HEK293 (cell line): ENCODE data around the gene SNX7.

Experiments
- CTCF ChIA-PET: fragments of 350-600 bp; formaldehyde crosslinking; extraction: SDS; loops from one replicate; lab custom pipeline; 2021; ENCODE audit warnings: antibody characterized with exemption; lab: Yijun Ruan, JAX
- POLR2A ChIA-PET: fragments of 300-600 bp; formaldehyde crosslinking; extraction: SDS; loops from one replicate; lab custom pipeline; 2020; ENCODE audit warnings: antibody characterized with exemption, inconsistent platforms; lab: Yijun Ruan, JAX
- H3K27ac ChIP-seq: fragments of 200-500 bp; sonication (Bioruptor generic); 2 replicates; pipeline ENCODE4 v1.5.1; 2014; ENCODE audit warnings: low read depth, low read length, control low read depth, inconsistent platforms; ENCODE audit errors: extremely low read depth
- H3K36me3 ChIP-seq, 2 experiments: fragments of 200-500 bp in 1 of 2; sonication (Bioruptor generic) in 1 of 2; 1 replicate in 1 of 2; 2 replicates in 1 of 2; pipeline ENCODE4 v1.5.1; 2014 to 2017; ENCODE audit warnings: inconsistent platforms in 2 of 2, low read length in 2 of 2; ENCODE audit not compliant: control insufficient read depth in 2 of 2, insufficient read depth in 1 of 2
- H3K4me1 ChIP-seq: fragments of 200-500 bp; sonication (Bioruptor generic); 2 replicates; pipeline ENCODE4 v1.5.1; 2014; ENCODE audit warnings: mild to moderate bottlenecking, low read length, inconsistent platforms; ENCODE audit not compliant: control insufficient read depth, insufficient read depth
- H3K4me3 ChIP-seq: 2 replicates; pipeline ENCODE4 v1.5.1; 2011; ENCODE audit warnings: low read depth, mild to moderate bottlenecking, control low read depth, low read length, moderate library complexity
- H3K9me3 ChIP-seq: fragments of 200-500 bp; sonication (Bioruptor generic); 2 replicates; pipeline ENCODE4 v1.5.1; 2014; ENCODE audit warnings: low read depth, low read length, inconsistent platforms; ENCODE audit not compliant: control insufficient read depth, insufficient read depth
- BCL11B ChIP-seq: fragments of 450-650 bp; formaldehyde crosslinking; IDR thresholded peaks from 2 replicates; pipeline ENCODE4 v1.5.1; 2016; ENCODE audit warnings: low read depth, missing biosample characterization, missing genetic modification characterization
- GLI4 ChIP-seq: fragments of 450-650 bp; formaldehyde crosslinking; IDR thresholded peaks from 2 replicates; pipeline ENCODE4 v1.5.1; 2016; ENCODE audit warnings: missing biosample characterization, missing genetic modification characterization
- HOXD13 ChIP-seq: sonication (generic); formaldehyde crosslinking; IDR thresholded peaks from 2 replicates; pipeline ENCODE4 v1.8.0; 2022; ENCODE audit warnings: missing genetic modification reagents, borderline replicate concordance
- REPIN1 ChIP-seq: fragments of 450-650 bp; formaldehyde crosslinking; IDR thresholded peaks from 2 replicates; pipeline ENCODE4 v1.5.1; 2017; ENCODE audit warnings: missing biosample characterization, missing genetic modification characterization, low read depth
- SP3 ChIP-seq: fragments of 450-650 bp; formaldehyde crosslinking; IDR thresholded peaks from 2 replicates; pipeline ENCODE4 v1.5.1; 2016; ENCODE audit warnings: missing biosample characterization, missing genetic modification characterization
- ZBTB7A ChIP-seq: fragments of 450-650 bp; formaldehyde crosslinking; IDR thresholded peaks from 2 replicates; pipeline ENCODE4 v1.5.1; 2016; ENCODE audit warnings: low read depth, missing biosample characterization, missing genetic modification characterization
- ZEB2 ChIP-seq: fragments of 450-650 bp; formaldehyde crosslinking; IDR thresholded peaks from 2 replicates; pipeline ENCODE4 v1.5.1; 2016; ENCODE audit warnings: missing biosample characterization, missing genetic modification characterization
- ZFP3 ChIP-seq: fragments of 450-650 bp; formaldehyde crosslinking; IDR thresholded peaks from 2 replicates; pipeline ENCODE4 v1.5.1; 2016; ENCODE audit warnings: low read depth, missing biosample characterization, missing genetic modification characterization
- ZIC2 ChIP-seq: fragments of 450-650 bp; formaldehyde crosslinking; IDR thresholded peaks from 2 replicates; pipeline ENCODE4 v1.5.1; 2016; ENCODE audit warnings: missing biosample characterization, missing genetic modification characterization
- ZNF473 ChIP-seq: fragments of 450-650 bp; formaldehyde crosslinking; IDR thresholded peaks from 2 replicates; pipeline ENCODE4 v1.5.1; 2017; ENCODE audit warnings: missing biosample characterization, missing genetic modification characterization
- ZNF48 ChIP-seq: fragments of 450-650 bp; formaldehyde crosslinking; IDR thresholded peaks from 2 replicates; pipeline ENCODE4 v1.5.1; 2016; ENCODE audit warnings: missing biosample characterization, missing genetic modification characterization
- ZNF544 ChIP-seq: fragments of 450-650 bp; formaldehyde crosslinking; IDR thresholded peaks from 2 replicates; pipeline ENCODE4 v1.5.0; 2017; ENCODE audit warnings: missing biosample characterization, missing genetic modification characterization
- ZNF610 ChIP-seq: fragments of 450-650 bp; formaldehyde crosslinking; IDR thresholded peaks from 2 replicates; pipeline ENCODE4 v1.5.1; 2016; ENCODE audit warnings: missing biosample characterization, missing genetic modification characterization, borderline replicate concordance
- ZNF785 ChIP-seq: fragments of 450-650 bp; formaldehyde crosslinking; IDR thresholded peaks from 2 replicates; pipeline ENCODE4 v1.5.1; 2016; ENCODE audit warnings: missing biosample characterization, missing genetic modification characterization
- ZNF792 ChIP-seq: fragments of 450-650 bp; formaldehyde crosslinking; IDR thresholded peaks from 2 replicates; pipeline ENCODE4 v1.5.1; 2016; ENCODE audit warnings: missing biosample characterization, missing genetic modification characterization
- TF ChIP-seq, protein P1 (sequence below): fragments of 450-650 bp; formaldehyde crosslinking; IDR thresholded peaks from 2 replicates; pipeline ENCODE4 v1.5.1; 2017; ENCODE audit warnings: missing biosample characterization, missing genetic modification characterization
- TF ChIP-seq, protein P2 (sequence below): fragments of 450-650 bp; formaldehyde crosslinking; conservative IDR thresholded peaks from 2 replicates; pipeline ENCODE4 v1.5.1; 2016; ENCODE audit warnings: low read depth, missing biosample characterization, missing genetic modification characterization
- TF ChIP-seq, protein P3 (sequence below): fragments of 450-650 bp; formaldehyde crosslinking; IDR thresholded peaks from 2 replicates; pipeline ENCODE4 v1.5.1; 2016; ENCODE audit warnings: missing biosample characterization, missing genetic modification characterization
- TF ChIP-seq, protein P4 (sequence below): fragments of 450-650 bp; formaldehyde crosslinking; IDR thresholded peaks from 2 replicates; pipeline ENCODE4; 2016; ENCODE audit warnings: missing biosample characterization, missing genetic modification characterization
- TF ChIP-seq, protein P5 (sequence below): fragments of 450-650 bp; formaldehyde crosslinking; optimal IDR thresholded peaks from 2 replicates; pipeline ENCODE3; 2016; ENCODE audit warnings: missing biosample characterization, mild to moderate bottlenecking, missing genetic modification characterization

The SNX7 gene

DNA sequence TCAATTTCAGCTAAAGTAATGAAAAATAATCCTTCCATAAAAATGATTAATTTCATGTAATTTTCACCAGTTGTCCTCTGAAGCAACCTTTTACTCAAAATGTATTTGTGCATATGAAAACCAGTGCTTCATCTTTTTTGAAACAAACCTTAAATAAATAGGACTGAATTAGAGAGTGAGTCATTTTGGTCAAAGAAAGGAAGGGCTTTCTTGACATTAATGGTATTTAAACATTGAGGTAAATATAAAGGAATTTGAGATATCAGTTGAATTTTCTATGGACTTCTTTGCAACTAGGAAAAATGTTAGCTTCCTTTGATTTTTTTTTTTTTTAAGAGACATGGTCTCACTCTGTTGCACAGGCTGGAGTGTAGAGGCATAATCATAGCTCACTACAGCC, 38.7 kb downstream of the SNX7 start:
- Histone ChIP-seq H3K9me3 (no peaks in the 10 kb centered on the region), H3K4me1 (no peaks in the 10 kb centered on the region), H3K36me3 (peaks cover 4 to 7% of the 10 kb centered on the region in 2 experiments; a peak in 2 of 3 replicates)
- POLR2A ChIA-PET = no interaction called here
- TF ChIP-seq GLI4 (tag by site-specific recombination) = no peak
- TF ChIP-seq, protein P1, sequence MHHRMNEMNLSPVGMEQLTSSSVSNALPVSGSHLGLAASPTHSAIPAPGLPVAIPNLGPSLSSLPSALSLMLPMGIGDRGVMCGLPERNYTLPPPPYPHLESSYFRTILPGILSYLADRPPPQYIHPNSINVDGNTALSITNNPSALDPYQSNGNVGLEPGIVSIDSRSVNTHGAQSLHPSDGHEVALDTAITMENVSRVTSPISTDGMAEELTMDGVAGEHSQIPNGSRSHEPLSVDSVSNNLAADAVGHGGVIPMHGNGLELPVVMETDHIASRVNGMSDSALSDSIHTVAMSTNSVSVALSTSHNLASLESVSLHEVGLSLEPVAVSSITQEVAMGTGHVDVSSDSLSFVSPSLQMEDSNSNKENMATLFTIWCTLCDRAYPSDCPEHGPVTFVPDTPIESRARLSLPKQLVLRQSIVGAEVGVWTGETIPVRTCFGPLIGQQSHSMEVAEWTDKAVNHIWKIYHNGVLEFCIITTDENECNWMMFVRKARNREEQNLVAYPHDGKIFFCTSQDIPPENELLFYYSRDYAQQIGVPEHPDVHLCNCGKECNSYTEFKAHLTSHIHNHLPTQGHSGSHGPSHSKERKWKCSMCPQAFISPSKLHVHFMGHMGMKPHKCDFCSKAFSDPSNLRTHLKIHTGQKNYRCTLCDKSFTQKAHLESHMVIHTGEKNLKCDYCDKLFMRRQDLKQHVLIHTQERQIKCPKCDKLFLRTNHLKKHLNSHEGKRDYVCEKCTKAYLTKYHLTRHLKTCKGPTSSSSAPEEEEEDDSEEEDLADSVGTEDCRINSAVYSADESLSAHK (tag by site-specific recombination) = no peak
- TF ChIP-seq ZNF473 (tag by site-specific recombination) = no peak
- no peak for TF ChIP-seq ZNF610 (tag by site-specific recombination)
- no peak for TF ChIP-seq ZNF48 (tag by site-specific recombination)
- TF ChIP-seq ZNF792 (tag by site-specific recombination) = no peak
- TF ChIP-seq, protein P2, sequence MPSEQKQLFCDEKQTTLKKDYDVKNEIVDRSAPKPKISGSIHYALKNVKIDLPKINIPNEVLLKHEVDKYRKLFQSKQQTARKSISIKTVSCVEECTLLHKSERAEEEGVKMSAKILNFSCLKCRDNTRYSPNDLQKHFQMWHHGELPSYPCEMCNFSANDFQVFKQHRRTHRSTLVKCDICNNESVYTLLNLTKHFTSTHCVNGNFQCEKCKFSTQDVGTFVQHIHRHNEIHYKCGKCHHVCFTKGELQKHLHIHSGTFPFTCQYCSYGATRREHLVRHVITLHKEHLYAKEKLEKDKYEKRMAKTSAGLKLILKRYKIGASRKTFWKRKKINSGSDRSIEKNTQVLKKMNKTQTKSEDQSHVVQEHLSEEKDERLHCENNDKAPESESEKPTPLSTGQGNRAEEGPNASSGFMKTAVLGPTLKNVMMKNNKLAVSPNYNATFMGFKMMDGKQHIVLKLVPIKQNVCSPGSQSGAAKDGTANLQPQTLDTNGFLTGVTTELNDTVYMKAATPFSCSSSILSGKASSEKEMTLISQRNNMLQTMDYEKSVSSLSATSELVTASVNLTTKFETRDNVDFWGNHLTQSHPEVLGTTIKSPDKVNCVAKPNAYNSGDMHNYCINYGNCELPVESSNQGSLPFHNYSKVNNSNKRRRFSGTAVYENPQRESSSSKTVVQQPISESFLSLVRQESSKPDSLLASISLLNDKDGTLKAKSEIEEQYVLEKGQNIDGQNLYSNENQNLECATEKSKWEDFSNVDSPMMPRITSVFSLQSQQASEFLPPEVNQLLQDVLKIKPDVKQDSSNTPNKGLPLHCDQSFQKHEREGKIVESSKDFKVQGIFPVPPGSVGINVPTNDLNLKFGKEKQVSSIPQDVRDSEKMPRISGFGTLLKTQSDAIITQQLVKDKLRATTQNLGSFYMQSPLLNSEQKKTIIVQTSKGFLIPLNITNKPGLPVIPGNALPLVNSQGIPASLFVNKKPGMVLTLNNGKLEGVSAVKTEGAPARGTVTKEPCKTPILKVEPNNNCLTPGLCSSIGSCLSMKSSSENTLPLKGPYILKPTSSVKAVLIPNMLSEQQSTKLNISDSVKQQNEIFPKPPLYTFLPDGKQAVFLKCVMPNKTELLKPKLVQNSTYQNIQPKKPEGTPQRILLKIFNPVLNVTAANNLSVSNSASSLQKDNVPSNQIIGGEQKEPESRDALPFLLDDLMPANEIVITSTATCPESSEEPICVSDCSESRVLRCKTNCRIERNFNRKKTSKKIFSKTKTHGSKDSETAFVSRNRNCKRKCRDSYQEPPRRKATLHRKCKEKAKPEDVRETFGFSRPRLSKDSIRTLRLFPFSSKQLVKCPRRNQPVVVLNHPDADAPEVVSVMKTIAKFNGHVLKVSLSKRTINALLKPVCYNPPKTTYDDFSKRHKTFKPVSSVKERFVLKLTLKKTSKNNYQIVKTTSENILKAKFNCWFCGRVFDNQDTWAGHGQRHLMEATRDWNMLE = no peak
- no peak for TF ChIP-seq HOXD13 (CRISPR knock-in tag)
- TF ChIP-seq ZFP3 = no peak
- TF ChIP-seq ZEB2 (tag by site-specific recombination) = no peak
- no peak for TF ChIP-seq ZNF544 (tag by site-specific recombination)
- TF ChIP-seq, protein P3, sequence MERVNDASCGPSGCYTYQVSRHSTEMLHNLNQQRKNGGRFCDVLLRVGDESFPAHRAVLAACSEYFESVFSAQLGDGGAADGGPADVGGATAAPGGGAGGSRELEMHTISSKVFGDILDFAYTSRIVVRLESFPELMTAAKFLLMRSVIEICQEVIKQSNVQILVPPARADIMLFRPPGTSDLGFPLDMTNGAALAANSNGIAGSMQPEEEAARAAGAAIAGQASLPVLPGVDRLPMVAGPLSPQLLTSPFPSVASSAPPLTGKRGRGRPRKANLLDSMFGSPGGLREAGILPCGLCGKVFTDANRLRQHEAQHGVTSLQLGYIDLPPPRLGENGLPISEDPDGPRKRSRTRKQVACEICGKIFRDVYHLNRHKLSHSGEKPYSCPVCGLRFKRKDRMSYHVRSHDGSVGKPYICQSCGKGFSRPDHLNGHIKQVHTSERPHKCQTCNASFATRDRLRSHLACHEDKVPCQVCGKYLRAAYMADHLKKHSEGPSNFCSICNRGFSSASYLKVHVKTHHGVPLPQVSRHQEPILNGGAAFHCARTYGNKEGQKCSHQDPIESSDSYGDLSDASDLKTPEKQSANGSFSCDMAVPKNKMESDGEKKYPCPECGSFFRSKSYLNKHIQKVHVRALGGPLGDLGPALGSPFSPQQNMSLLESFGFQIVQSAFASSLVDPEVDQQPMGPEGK (tag by site-specific recombination) = no peak
- TF ChIP-seq, all 188 proteins: peak for 0
- CTCF ChIA-PET = interaction anchor here (0.6 kb wide), 1 partner anchor 94 kb away, joined by 5 read pairs; no protein-coding TSS in a partner anchor
- Histone ChIP-seq H3K4me3 (no peak overlapping the region), H3K27ac (no peak overlapping the region)

DNA sequence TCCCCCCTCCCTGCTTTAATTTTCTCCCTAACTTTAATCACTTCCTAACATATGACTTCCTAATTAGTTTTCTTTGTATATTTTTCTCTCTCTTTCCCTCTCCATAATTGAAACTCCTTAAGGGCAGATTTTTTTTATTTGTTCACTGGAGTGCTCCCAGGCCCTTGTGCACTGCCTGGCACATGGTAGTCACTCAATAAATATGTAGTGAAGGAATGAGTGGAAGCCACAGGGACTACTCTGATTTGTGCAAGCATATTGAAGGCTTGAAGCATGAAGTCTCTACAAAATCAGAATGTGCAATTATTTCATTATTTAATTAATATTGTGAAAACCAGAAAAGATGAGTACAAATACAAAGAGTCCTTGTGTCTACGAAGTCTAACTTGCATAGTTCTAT, 41.5 kb downstream of the SNX7 start:
- ChIA-PET POLR2A (no interaction called here), CTCF (no interaction called here)
- H3K4me1 ChIP-seq = no peaks in the 10 kb centered on the region
- TF ChIP-seq ZNF48 (tag by site-specific recombination) = no peak
- TF ChIP-seq SP3 (tag by site-specific recombination) = no peak
- TF ChIP-seq BCL11B (tag by site-specific recombination) = no peak
- TF ChIP-seq, protein P4, sequence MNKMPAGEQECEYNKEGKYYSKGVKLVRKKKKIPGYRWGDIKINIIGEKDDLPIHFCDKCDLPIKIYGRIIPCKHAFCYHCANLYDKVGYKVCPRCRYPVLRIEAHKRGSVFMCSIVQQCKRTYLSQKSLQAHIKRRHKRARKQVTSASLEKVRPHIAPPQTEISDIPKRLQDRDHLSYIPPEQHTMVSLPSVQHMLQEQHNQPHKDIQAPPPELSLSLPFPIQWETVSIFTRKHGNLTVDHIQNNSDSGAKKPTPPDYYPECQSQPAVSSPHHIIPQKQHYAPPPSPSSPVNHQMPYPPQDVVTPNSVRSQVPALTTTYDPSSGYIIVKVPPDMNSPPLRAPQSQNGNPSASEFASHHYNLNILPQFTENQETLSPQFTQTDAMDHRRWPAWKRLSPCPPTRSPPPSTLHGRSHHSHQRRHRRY (tag by site-specific recombination) = no peak
- no peak for TF ChIP-seq GLI4 (tag by site-specific recombination)
- no peak for TF ChIP-seq REPIN1 (tag by site-specific recombination)
- no peak for TF ChIP-seq ZBTB7A (tag by site-specific recombination)
- TF ChIP-seq, protein P5, sequence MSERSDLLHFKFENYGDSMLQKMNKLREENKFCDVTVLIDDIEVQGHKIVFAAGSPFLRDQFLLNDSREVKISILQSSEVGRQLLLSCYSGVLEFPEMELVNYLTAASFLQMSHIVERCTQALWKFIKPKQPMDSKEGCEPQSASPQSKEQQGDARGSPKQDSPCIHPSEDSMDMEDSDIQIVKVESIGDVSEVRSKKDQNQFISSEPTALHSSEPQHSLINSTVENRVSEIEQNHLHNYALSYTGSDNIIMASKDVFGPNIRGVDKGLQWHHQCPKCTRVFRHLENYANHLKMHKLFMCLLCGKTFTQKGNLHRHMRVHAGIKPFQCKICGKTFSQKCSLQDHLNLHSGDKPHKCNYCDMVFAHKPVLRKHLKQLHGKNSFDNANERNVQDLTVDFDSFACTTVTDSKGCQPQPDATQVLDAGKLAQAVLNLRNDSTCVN (tag by site-specific recombination) = no peak
- TF ChIP-seq ZIC2 (tag by site-specific recombination) = no peak
- TF ChIP-seq, protein P3 (tag by site-specific recombination) = no peak
- TF ChIP-seq ZNF785 (tag by site-specific recombination) = no peak
- no peaks in the 10 kb centered on the region for H3K9me3 ChIP-seq
- H3K36me3 ChIP-seq = peaks cover 0 to 7% of the 10 kb centered on the region in 2 experiments; a peak in 2 of 3 replicates
- no peak overlapping the region for H3K4me3 ChIP-seq
- no peak overlapping the region for H3K27ac ChIP-seq
